Germinal center (tissue), 1 donor: Measurements from ENCODE around the gene OLIG3.

Source experiments
- DNase-seq: peaks from one replicate; pipeline ENCODE4 v3.0.0; 2012; ENCODE audit warnings: mixed read lengths, low spot score

Gene OLIG3

DNA sequence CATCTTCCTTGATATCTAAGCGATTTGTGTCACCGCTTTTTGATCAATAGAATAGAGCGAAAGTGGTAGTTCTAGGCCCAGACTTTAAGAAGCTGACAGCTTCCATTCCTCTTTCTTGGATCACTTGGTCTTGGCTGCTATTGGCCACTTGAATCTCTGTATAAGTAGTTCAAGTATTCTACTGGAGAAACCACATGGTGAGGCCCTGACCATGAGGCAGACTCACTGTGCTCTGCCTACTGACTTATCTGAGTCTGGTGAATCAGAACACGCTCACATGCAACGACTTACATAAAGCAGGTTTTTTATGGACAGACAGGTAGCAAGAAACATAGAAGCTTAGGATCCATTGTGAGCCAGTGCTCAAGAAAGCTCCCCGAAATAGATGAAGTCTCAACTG, 27.0 kb downstream of the OLIG3 start:
- no peak for DNase-seq

GRCh38 chr6:137465378-137466009, 28.7 kb downstream of the OLIG3 start:
- DNase-seq, result no peak

DNA sequence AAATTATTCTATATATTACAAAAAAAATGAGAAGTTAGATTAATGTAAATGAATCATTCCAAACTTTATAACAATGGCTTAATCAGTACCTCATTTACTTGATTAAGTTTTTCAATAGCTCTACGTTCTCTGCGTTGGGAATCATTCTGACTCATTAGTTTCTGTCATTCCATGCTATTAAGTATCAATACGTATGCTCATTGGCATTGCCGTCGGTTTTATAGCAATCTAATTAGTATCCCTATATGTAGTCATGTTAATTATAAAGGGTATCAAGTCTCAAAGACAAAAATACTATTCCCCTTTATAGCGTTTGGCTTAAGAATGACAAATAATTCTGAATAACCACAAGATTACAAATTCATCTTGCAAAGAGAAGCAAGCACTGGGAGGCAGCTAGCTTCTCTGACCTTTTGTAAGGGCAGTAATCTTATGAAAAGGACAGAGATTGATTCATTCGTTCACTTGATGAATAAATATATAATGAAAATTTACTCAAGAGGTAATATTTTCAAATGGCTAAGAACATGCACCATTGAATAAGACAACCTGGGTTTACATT, 41.8 kb downstream of the OLIG3 start:
- DNase-seq, result no peak

- DNase-seq, result no peak
These were observed 50.3 kb downstream of the OLIG3 start for GRCh38 chr6:137443901-137444300.
